ENCODE measurements around the gene FBXL17.

FBXL17 gene

GRCh38 chr5:107812570-107813141 lies 569.2 kb downstream of the FBXL17 start:
- DNase-seq (ENCODE audit: low spot score): no peak

- DNase-seq (ENCODE audit: low spot score): no peak
Measured at GRCh38 chr5:107809201-107810034, 572.5 kb downstream of the FBXL17 start.

All from COLO829 (cell line).